WTC11 (cell line): ENCODE results near the gene CDK11B. TPM values are rescaled to one million over a fixed set of nuclear protein-coding genes. Genes with fewer than 3 reads are reported as not detected.

Source experiments
- ATAC-seq: fragments of 200-7000 bp; cut with Tn5 transposase; 2 replicates; pipeline ENCODE4 v1.10.0; 2021; ENCODE audit warnings: mild to moderate bottlenecking, moderate library complexity
- CTCF ChIA-PET: fragments of 300-600 bp; sonication (Branson Sonifier 250); formaldehyde crosslinking; loops from one replicate; lab custom pipeline; 2021; ENCODE audit warnings: antibody characterized with exemption; lab: Charles Lee
- POLR2A ChIA-PET: fragments of 350-600 bp; sonication (Branson Sonifier 250); formaldehyde crosslinking; loops from one replicate; lab custom pipeline; 2021; ENCODE audit warnings: antibody characterized with exemption; lab: Charles Lee
- DNase-seq: peaks from one replicate; pipeline ENCODE4 v3.0.0; 2021; ENCODE audit warnings: low spot score
- H3K27ac Mint-ChIP-seq: 2 replicates; pipeline ENCODE4 v1.8.0; 2021; ENCODE audit warnings: mixed read lengths
- H3K27me3 Mint-ChIP-seq: 2 replicates; pipeline ENCODE4 v1.8.0; 2021; ENCODE audit warnings: low read depth, mild to moderate bottlenecking, moderate library complexity, mixed read lengths
- H3K36me3 Mint-ChIP-seq: 2 replicates; pipeline ENCODE4 v1.8.0; 2021; ENCODE audit warnings: mixed read lengths
- H3K4me1 Mint-ChIP-seq: 2 replicates; pipeline ENCODE4 v1.8.0; 2022; ENCODE audit warnings: mixed read lengths
- H3K4me3 Mint-ChIP-seq: 2 replicates; pipeline ENCODE4 v1.8.0; 2021; ENCODE audit warnings: mild to moderate bottlenecking, moderate library complexity, mixed read lengths
- H3K9me3 Mint-ChIP-seq: 2 replicates; pipeline ENCODE4 v1.8.0; 2021; ENCODE audit warnings: mixed read lengths
- E2F5 ChIP-seq: sonication (generic); formaldehyde crosslinking; IDR thresholded peaks from 2 replicates; pipeline ENCODE4 v1.8.1; 2022; ENCODE audit warnings: mild to moderate bottlenecking, moderate library complexity, missing genetic modification reagents
- ETV6 ChIP-seq: sonication (generic); formaldehyde crosslinking; IDR thresholded peaks from 2 replicates; pipeline ENCODE4 v1.8.1; 2022; ENCODE audit warnings: mild to moderate bottlenecking, missing genetic modification reagents
- FOXK1 ChIP-seq: sonication (generic); formaldehyde crosslinking; IDR thresholded peaks from 2 replicates; pipeline ENCODE4 v1.8.0; 2022; ENCODE audit warnings: mild to moderate bottlenecking, moderate library complexity, missing genetic modification reagents
- FOXP1 ChIP-seq: sonication (generic); formaldehyde crosslinking; IDR thresholded peaks from 2 replicates; pipeline ENCODE4 v1.8.0; 2022; ENCODE audit warnings: missing genetic modification reagents, mild to moderate bottlenecking, moderate library complexity, borderline replicate concordance
- FOXP4 ChIP-seq: sonication (generic); formaldehyde crosslinking; IDR thresholded peaks from 2 replicates; pipeline ENCODE4 v1.8.0; 2022; ENCODE audit warnings: mild to moderate bottlenecking, missing genetic modification reagents
- JUN ChIP-seq: sonication (generic); formaldehyde crosslinking; IDR thresholded peaks from 2 replicates; pipeline ENCODE4 v1.8.0; 2023; ENCODE audit warnings: mild to moderate bottlenecking, missing genetic modification reagents
- KAT7 ChIP-seq: sonication (generic); formaldehyde crosslinking; IDR thresholded peaks from 2 replicates; pipeline ENCODE4 v1.8.1; 2023; ENCODE audit warnings: missing genetic modification reagents, mild to moderate bottlenecking, borderline replicate concordance
- MAX ChIP-seq: sonication (generic); formaldehyde crosslinking; IDR thresholded peaks from 2 replicates; pipeline ENCODE4 v1.8.0; 2022; ENCODE audit warnings: mild to moderate bottlenecking, missing genetic modification reagents
- MYBL2 ChIP-seq: sonication (generic); formaldehyde crosslinking; IDR thresholded peaks from 2 replicates; pipeline ENCODE4 v1.8.1; 2023; ENCODE audit warnings: mild to moderate bottlenecking, moderate library complexity, missing genetic modification reagents
- NFATC4 ChIP-seq: fragments of 250-450 bp; sonication (Bioruptor Pico); IDR thresholded peaks from 2 replicates; pipeline ENCODE4 v1.9.0; 2021; ENCODE audit warnings: mild to moderate bottlenecking
- RORB ChIP-seq: fragments of 250-450 bp; sonication (Bioruptor Pico); IDR thresholded peaks from 2 replicates; pipeline ENCODE4 v1.9.0; 2021; ENCODE audit warnings: mild to moderate bottlenecking
- SMAD3 ChIP-seq: sonication (generic); formaldehyde crosslinking; IDR thresholded peaks from 2 replicates; pipeline ENCODE4 v1.8.0; 2022; ENCODE audit warnings: missing genetic modification reagents, mild to moderate bottlenecking, borderline replicate concordance
- SP1 ChIP-seq: sonication (generic); formaldehyde crosslinking; conservative IDR thresholded peaks from 2 replicates; pipeline ENCODE4 v1.8.1; 2022; ENCODE audit warnings: missing genetic modification reagents
- TCF7 ChIP-seq: sonication (generic); formaldehyde crosslinking; IDR thresholded peaks from 2 replicates; pipeline ENCODE4 v1.8.0; 2022; ENCODE audit warnings: mild to moderate bottlenecking, low read depth, missing genetic modification reagents, moderate library complexity
- TEAD4 ChIP-seq: sonication (generic); formaldehyde crosslinking; IDR thresholded peaks from 2 replicates; pipeline ENCODE4 v1.8.0; 2022; ENCODE audit warnings: mild to moderate bottlenecking, missing genetic modification reagents
- ZBTB21 ChIP-seq: sonication (generic); formaldehyde crosslinking; IDR thresholded peaks from 2 replicates; pipeline ENCODE4 v1.8.1; 2023; ENCODE audit warnings: mild to moderate bottlenecking, missing genetic modification reagents, borderline replicate concordance
- ZBTB43 ChIP-seq: sonication (generic); formaldehyde crosslinking; IDR thresholded peaks from 2 replicates; pipeline ENCODE4 v1.8.1; 2023; ENCODE audit warnings: mild to moderate bottlenecking, missing genetic modification reagents
- ZNF219 ChIP-seq: sonication (generic); formaldehyde crosslinking; IDR thresholded peaks from 2 replicates; pipeline ENCODE4 v1.8.0; 2023; ENCODE audit warnings: missing genetic modification reagents, mild to moderate bottlenecking, borderline replicate concordance
- ZNF232 ChIP-seq: sonication (generic); formaldehyde crosslinking; IDR thresholded peaks from 2 replicates; pipeline ENCODE4 v1.8.0; 2022; ENCODE audit warnings: mild to moderate bottlenecking, missing genetic modification reagents
- ZNF317 ChIP-seq: sonication (generic); formaldehyde crosslinking; IDR thresholded peaks from 2 replicates; pipeline ENCODE4 v1.8.1; 2023; ENCODE audit warnings: low read depth, mild to moderate bottlenecking, moderate library complexity, missing genetic modification reagents, borderline replicate concordance
- total RNA-seq: library from RNA; stranded (reverse); gene quantifications from 3 replicates; pipeline ENCODE4 v1.2.3, GENCODE V29; 2021
- TF ChIP-seq, protein P1 (sequence below): sonication (generic); formaldehyde crosslinking; IDR thresholded peaks from 2 replicates; pipeline ENCODE4 v1.8.1; 2023; ENCODE audit warnings: mild to moderate bottlenecking, missing genetic modification reagents, moderate library complexity
- TF ChIP-seq, protein P2 (sequence below): sonication (generic); formaldehyde crosslinking; IDR thresholded peaks from 2 replicates; pipeline ENCODE4 v1.8.0; 2022; ENCODE audit warnings: missing genetic modification reagents
- TF ChIP-seq, protein P3 (sequence below): sonication (generic); formaldehyde crosslinking; IDR thresholded peaks from 2 replicates; pipeline ENCODE4 v1.8.0; 2022; ENCODE audit warnings: mild to moderate bottlenecking, missing genetic modification reagents
- TF ChIP-seq, protein P4 (sequence below): sonication (generic); formaldehyde crosslinking; IDR thresholded peaks from 2 replicates; pipeline ENCODE4 v1.8.1; 2023; ENCODE audit warnings: mild to moderate bottlenecking, moderate library complexity, missing genetic modification reagents

Gene CDK11B
- total RNA-seq, 1 experiment from 2014 or later: 41.2 TPM

DNA sequence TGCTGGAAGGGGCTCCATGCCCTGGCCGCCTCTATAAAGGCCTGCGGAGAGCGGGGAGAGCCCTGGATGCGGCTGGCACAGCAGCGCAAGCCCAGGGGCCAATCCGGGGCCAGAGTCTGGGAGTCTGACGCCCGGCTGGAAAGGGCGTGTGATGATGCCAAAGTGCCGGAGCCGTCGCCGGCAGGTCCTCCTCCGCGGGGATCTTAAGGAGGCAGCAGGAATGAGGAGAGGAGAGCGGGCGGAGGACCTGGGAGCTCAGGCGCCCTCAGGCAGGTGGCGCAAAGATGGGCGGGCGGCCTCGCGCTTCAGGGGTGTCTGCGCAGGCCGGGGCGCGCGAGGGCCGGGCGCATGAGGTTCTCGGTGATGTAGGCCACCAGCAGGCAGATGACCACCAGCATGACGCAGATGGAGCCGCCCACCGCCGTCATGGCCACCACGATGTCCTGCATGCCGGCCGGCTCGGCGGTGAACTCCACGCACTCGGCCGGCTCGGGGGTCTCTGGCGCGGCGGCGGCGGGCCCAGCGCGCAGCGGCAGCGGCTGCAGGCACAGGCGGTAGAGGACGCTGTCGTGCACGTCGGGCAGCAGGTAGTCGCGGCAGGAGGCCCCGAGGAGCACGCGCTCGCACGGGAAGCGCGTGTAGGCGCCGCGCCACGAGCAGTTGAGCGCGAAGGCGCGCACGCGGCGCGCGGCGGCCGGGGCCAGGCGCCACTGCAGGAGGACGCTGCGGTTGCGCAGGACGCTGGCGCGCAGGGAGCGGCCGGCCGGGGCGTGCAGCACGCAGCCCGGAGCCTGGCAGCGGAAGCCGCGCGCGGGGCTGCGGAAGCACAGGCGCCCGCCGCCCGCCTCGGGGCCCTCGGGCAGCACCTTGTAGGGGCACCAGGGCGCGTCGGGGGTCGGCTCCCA lies 59.5 kb downstream of the CDK11B start:
- H3K36me3 Mint-ChIP-seq: no peaks in the 10 kb centered on the region
- no peaks in the 10 kb centered on the region for H3K9me3 Mint-ChIP-seq
- peak overlapping the region; percentile 72 for H3K4me3 Mint-ChIP-seq
- ATAC-seq (peak; percentile 38), DNase-seq (peak; percentile 66)
- H3K4me1 Mint-ChIP-seq: peaks cover 10% of the 10 kb centered on the region; the same call in 1 of the 2 replicates
- ChIA-PET CTCF (interaction anchor here (0.6 to 3.3 kb wide), 5 partner anchors 13 to 63 kb away, joined by 3 to 13 read pairs (median 4); partner anchors contain the start of gene MIB2), POLR2A (interaction anchor here (0.6 kb wide), 1 partner anchor 30 kb away, joined by 5 read pairs; no protein-coding TSS in a partner anchor)
- H3K27me3 Mint-ChIP-seq: peaks cover 25% of the 10 kb centered on the region
- H3K27ac Mint-ChIP-seq: no peak overlapping the region
- peak; percentile 92 for TF ChIP-seq ZNF232 (CRISPR knock-in tag)
- TF ChIP-seq, protein P1, sequence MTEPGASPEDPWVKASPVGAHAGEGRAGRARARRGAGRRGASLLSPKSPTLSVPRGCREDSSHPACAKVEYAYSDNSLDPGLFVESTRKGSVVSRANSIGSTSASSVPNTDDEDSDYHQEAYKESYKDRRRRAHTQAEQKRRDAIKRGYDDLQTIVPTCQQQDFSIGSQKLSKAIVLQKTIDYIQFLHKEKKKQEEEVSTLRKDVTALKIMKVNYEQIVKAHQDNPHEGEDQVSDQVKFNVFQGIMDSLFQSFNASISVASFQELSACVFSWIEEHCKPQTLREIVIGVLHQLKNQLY (CRISPR knock-in tag): no peak
- peak; percentile 64; the same call in 1 of the 2 replicates for TF ChIP-seq SMAD3 (CRISPR knock-in tag)
- TF ChIP-seq KAT7: 0 out of 2 replicates have a peak, but pooled peaks have one; percentile 44
- TF ChIP-seq, protein P2, sequence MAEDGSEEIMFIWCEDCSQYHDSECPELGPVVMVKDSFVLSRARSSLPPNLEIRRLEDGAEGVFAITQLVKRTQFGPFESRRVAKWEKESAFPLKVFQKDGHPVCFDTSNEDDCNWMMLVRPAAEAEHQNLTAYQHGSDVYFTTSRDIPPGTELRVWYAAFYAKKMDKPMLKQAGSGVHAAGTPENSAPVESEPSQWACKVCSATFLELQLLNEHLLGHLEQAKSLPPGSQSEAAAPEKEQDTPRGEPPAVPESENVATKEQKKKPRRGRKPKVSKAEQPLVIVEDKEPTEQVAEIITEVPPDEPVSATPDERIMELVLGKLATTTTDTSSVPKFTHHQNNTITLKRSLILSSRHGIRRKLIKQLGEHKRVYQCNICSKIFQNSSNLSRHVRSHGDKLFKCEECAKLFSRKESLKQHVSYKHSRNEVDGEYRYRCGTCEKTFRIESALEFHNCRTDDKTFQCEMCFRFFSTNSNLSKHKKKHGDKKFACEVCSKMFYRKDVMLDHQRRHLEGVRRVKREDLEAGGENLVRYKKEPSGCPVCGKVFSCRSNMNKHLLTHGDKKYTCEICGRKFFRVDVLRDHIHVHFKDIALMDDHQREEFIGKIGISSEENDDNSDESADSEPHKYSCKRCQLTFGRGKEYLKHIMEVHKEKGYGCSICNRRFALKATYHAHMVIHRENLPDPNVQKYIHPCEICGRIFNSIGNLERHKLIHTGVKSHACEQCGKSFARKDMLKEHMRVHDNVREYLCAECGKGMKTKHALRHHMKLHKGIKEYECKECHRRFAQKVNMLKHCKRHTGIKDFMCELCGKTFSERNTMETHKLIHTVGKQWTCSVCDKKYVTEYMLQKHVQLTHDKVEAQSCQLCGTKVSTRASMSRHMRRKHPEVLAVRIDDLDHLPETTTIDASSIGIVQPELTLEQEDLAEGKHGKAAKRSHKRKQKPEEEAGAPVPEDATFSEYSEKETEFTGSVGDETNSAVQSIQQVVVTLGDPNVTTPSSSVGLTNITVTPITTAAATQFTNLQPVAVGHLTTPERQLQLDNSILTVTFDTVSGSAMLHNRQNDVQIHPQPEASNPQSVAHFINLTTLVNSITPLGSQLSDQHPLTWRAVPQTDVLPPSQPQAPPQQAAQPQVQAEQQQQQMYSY (CRISPR knock-in tag): no peak
- TF ChIP-seq FOXP1 (CRISPR knock-in tag): peak; percentile 94
- 0 out of 2 replicates have a peak, but pooled peaks have one; percentile 1 for TF ChIP-seq ZNF317 (CRISPR knock-in tag)
- TF ChIP-seq ZNF219 (CRISPR knock-in tag): peak; percentile 83
- TF ChIP-seq FOXK1 (CRISPR knock-in tag): peak; percentile 85
- TF ChIP-seq, protein P3, sequence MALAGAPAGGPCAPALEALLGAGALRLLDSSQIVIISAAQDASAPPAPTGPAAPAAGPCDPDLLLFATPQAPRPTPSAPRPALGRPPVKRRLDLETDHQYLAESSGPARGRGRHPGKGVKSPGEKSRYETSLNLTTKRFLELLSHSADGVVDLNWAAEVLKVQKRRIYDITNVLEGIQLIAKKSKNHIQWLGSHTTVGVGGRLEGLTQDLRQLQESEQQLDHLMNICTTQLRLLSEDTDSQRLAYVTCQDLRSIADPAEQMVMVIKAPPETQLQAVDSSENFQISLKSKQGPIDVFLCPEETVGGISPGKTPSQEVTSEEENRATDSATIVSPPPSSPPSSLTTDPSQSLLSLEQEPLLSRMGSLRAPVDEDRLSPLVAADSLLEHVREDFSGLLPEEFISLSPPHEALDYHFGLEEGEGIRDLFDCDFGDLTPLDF: peak; percentile 68; the same call in 1 of the 2 replicates
- peak; percentile 66; the same call in 1 of the 2 replicates for TF ChIP-seq TEAD4 (CRISPR knock-in tag)
- TF ChIP-seq ETV6 (CRISPR knock-in tag): peak; percentile 61; the same call in 1 of the 2 replicates
- peak; percentile 90; the same call in 1 of the 2 replicates for TF ChIP-seq JUN (CRISPR knock-in tag)
- TF ChIP-seq NFATC4 (CRISPR knock-in tag): no peak
- peak; percentile 88; the same call in 1 of the 2 replicates for TF ChIP-seq TCF7 (CRISPR knock-in tag)
- no peak for TF ChIP-seq RORB (CRISPR knock-in tag)
- TF ChIP-seq MYBL2: peak; percentile 41; the same call in 1 of the 2 replicates
- TF ChIP-seq FOXP4: peak; percentile 96
- TF ChIP-seq MAX (CRISPR knock-in tag): peak; percentile 91
- TF ChIP-seq, protein P4, sequence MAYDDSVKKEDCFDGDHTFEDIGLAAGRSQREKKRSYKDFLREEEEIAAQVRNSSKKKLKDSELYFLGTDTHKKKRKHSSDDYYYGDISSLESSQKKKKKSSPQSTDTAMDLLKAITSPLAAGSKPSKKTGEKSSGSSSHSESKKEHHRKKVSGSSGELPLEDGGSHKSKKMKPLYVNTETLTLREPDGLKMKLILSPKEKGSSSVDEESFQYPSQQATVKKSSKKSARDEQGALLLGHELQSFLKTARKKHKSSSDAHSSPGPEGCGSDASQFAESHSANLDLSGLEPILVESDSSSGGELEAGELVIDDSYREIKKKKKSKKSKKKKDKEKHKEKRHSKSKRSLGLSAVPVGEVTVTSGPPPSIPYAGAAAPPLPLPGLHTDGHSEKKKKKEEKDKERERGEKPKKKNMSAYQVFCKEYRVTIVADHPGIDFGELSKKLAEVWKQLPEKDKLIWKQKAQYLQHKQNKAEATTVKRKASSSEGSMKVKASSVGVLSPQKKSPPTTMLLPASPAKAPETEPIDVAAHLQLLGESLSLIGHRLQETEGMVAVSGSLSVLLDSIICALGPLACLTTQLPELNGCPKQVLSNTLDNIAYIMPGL (CRISPR knock-in tag): peak; percentile 63; the same call in 1 of the 2 replicates
- TF ChIP-seq ZBTB21 (CRISPR knock-in tag): peak; percentile 61; the same call in 1 of the 2 replicates
- peak; percentile 66 for TF ChIP-seq SP1 (CRISPR knock-in tag)
- peak; percentile 84; the same call in 1 of the 2 replicates for TF ChIP-seq ZBTB43 (CRISPR knock-in tag)
- peak; percentile 54; the same call in 1 of the 2 replicates for TF ChIP-seq E2F5
